HG02973 (cell line): ENCODE measurements around the gene UBQLNL.
A peak's percentile ranks its signal among the peaks of the same experiment; 100 is the strongest.

Source experiments
- ATAC-seq: cut with Tn5 transposase; IDR thresholded peaks from one replicate; pipeline ENCODE4 v1.9.1; 2021; ENCODE audit warnings: moderate library complexity; ENCODE audit not compliant: unreplicated experiment

UBQLNL gene

GRCh38 chr11:5508605-5509004, 7.9 kb downstream of the UBQLNL start:
- no peak for ATAC-seq

- ATAC-seq: no peak
These were observed 8.6 kb downstream of the UBQLNL start for GRCh38 chr11:5507933-5508305.

- no peak for ATAC-seq
These were observed 9.1 kb downstream of the UBQLNL start for GRCh38 chr11:5507177-5507932.

DNA sequence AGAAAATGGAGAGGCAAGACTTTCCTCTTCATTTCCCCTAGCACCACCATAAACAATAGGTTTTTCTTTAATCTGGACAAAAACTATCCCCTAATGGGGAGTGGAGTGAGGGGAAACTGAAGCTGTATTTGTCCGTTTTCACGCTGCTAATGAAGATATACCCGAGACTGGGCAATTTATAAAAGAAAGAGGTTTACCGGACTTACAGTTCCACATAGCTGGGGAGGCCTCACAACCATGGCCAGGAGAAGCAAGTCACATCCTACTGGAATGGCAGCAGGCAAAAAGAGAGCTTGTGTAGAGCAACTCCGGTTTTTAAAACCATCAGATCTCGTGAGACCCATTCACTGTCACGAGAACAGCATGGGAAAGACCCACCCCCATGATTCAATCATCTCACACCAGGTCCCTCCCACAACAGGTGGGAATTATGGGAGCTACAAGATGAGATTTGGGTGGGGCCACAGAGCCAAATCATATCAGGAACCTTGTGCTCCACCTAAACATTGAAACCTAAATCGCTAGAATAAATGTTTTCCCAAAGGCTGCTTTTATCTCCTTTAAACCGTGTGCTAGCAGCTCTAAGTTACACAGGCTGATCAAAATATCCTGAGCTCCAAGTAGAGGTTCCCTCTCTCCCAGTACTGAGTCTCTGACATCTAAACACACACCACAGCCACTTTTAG, 11.0 kb downstream of the UBQLNL start:
- no peak for ATAC-seq

DNA sequence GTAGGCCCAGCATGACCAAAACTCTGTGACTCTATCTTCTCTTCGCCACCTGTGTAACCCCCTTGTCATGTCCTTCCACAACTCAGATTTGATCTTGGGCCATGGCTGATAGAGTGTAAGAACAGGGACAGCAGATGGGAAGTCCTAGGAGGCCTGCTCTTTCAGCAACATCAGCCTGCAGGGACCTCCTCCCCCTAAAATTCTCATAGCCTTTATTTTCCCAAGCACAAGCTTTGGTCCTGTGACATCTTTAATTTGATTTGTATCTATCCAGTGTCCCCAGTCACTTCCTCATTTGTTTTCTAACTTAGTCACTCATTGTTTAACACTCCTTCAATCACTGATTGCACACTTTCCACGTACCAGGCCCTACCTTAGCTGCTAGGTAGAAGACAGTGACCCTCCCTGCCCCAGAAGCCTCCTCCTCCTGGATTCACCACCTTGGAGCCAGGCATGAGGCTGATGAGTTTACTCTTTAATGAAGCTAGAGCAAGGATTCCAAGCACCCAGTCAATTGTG, 12.0 kb downstream of the UBQLNL start:
- ATAC-seq: no peak

GRCh38 chr11:5500393-5500801, 16.1 kb downstream of the UBQLNL start:
- no peak for ATAC-seq

DNA sequence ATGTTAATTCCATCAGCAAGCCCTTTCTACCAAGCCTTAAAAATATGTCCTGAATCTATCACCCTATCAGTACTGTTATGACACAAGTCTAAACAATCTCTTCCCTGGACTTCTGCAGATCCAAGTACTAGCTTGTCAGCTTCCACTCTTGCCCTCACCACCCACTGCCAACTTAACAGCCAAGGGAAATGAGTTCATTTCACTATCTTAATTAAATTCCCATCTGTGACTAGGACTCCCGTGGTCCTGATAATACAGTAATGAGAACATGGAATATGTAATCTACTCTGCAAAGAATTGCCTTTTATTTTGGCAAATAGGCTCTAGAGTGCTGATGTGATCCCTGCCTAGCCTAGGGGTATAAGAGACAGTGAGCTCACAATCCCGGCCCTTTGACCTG, 16.8 kb downstream of the UBQLNL start:
- no peak for ATAC-seq

DNA sequence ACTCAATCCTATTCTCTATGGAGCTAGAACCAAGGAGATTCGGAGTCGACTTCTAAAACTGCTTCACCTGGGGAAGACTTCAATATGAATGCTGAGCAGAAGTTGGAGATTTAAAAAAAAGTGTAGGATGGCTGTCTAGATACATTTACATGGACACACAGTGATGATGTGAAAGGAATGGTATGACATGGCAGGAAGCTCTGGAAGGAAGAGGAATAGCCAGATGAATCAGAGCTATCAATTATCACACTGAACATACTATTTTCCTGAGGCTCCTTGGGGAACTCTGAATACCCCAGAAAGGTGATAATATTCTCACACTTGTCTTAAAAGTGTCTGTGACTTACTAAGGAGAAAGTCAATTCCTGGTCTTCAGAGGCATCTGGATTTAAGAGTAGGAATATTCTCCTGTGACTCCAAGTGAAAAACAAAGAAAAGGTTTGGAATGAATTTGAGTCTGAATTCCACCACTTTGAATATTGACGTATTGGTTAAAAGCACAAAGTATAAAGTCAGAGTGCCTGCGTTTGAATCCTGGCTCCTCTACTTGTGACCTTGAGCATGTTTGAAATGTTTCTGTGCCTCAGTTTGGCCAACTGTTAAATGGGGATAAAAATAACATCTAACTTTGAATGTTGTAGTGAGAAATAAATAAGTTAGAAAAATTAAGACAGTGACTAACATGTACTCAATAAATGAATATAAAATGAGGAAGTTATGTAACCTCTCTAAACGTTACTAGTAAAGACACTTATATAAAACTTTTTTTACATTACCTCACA, 26.7 kb downstream of the UBQLNL start:
- ATAC-seq: no peak

DNA sequence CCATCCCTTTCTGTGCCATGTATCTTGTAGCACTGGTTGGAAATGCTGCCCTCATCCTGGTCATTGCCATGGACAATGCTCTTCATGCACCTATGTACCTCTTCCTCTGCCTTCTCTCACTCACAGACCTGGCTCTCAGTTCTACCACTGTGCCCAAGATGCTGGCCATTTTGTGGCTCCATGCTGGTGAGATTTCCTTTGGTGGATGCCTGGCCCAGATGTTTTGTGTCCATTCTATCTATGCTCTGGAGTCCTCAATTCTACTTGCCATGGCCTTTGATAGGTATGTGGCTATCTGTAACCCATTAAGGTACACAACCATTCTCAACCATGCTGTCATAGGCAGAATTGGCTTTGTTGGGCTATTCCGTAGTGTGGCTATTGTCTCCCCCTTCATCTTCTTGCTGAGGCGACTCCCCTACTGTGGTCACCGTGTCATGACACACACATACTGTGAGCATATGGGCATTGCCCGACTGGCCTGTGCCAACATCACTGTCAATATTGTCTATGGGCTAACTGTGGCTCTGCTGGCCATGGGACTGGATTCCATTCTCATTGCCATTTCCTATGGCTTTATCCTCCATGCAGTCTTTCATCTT, 27.6 kb downstream of the UBQLNL start:
- ATAC-seq: no peak

GRCh38 chr11:5488385-5488784, 28.1 kb downstream of the UBQLNL start, which contains the start of gene OR52D1:
Gene OR52D1, plus strand, starts transcription at chr11:5488685. Its CDS starts 22 bp downstream, at chr11:5488707.
- ATAC-seq: no peak

- ATAC-seq: no peak
These were observed 30.1 kb downstream of the UBQLNL start for GRCh38 chr11:5486421-5486820.

DNA sequence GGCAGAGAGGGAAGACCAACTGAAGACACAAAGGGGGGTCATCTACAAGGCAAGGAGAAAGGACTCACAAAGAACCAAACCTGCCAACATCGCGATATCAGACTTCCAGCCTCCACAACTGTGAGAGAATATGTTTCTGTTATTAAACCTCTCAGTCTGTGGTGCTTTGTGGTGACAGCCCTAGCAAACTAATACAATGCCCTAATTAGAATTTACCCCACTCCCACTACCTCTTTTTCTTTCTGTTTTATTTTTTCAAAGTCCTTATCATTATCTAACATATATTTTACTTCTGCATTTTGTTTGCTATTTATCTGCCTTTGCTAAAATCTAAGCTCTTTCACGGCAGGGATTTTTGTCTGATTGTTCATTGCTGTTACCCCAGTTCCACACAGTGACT, 30.5 kb downstream of the UBQLNL start:
- no peak for ATAC-seq

DNA sequence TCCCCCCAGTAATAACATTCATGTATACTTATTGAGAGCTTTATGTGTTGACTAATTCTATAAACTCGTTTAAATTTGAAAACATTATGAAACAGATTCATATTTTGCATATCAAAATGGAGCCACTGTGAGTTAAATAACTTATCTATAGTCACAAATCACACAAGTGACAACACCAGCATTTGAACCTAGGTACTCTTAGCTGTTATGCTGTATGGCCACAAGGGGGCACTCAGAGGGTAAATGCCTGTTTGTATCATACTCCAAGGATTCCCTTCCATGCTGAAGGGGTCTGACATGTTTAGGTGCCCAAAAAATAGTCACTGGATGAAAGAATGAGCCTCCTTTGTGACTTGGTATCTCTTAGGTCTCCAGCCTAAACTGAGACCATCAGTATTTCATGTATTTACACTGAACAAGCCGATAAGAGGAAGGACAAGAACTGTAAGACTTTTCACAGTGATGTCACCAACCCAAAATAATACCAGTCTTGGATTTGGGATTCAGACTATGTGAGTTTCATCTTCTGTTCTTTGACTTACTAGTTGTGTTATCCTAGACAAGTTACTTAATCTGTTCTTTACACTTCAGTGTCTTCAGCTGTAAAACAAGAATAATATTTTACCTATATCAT, 40.2 kb downstream of the UBQLNL start:
- ATAC-seq: peak; percentile 78

- no peak for ATAC-seq
These were observed 42.6 kb downstream of the UBQLNL start for GRCh38 chr11:5473921-5474320.

DNA sequence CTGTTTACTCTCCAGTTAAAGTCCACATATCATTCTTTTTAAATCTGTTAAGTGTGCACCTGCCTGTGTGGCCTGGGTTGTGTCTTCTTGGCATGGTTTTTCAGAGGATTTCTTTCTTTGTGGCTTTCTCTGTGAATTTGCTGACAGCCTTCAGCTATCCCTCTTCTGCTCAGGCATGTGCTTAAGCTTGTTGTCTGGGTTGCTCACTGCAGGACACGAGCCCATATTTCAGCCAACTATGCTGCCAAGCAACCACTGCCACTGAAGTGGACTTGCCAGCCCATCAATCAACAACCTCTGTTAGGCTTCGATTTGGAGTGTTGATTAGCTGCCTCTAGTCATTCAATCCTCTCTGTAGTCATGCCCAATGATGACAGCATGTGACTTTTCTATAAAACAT, 49.0 kb downstream of the UBQLNL start:
- no peak for ATAC-seq
